ENCODE results near the gene AUTS2.

AUTS2 gene

DNA sequence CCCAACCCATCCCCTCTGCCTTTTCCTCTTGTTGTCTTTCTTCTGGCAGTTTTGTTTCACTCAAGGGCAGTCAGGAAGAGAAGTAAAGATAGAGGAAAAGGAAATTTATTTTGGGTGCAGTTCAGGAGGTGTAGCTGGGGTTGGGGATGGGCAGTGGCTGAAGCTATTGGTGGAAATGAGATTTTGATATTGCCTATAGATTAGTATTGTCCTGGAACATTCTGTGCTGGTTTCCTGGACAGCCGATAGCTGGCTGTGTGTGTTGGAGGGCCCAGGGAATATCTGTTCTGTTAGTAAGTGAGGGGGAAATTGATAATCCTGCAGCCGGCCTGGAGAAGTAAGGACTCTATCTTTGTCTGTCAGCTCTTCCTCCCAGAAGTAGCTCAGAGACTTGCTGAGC is 107.8 kb downstream of the AUTS2 start:
- no peak overlapping the region for H3K27ac ChIP-seq (ENCODE audit: low read depth, low read length)
- H3K27me3 ChIP-seq (ENCODE audit: control insufficient read depth in 5 of 5, insufficient read depth in 4 of 5, low read length in 5 of 5): no peaks in the 10 kb centered on the region
- peaks cover 0 to 14% (median 3%) of the 10 kb centered on the region in 5 donors for H3K4me1 ChIP-seq (ENCODE audit: control insufficient read depth in 5 of 5, insufficient read depth in 5 of 5, low read length in 5 of 5)
- H3K9me3 ChIP-seq (ENCODE audit: control insufficient read depth in 5 of 5, low read length in 5 of 5): no peaks in the 10 kb centered on the region
- no peaks in the 10 kb centered on the region for H3K36me3 ChIP-seq (ENCODE audit: control insufficient read depth in 5 of 5, insufficient read depth in 5 of 5, low read length in 5 of 5)
- no peak overlapping the region for H3K9ac ChIP-seq (ENCODE audit: low read length in 5 of 5)
- H3K4me3 ChIP-seq (ENCODE audit: low read depth in 1 of 5, low read length in 5 of 5): no peak overlapping the region

DNA sequence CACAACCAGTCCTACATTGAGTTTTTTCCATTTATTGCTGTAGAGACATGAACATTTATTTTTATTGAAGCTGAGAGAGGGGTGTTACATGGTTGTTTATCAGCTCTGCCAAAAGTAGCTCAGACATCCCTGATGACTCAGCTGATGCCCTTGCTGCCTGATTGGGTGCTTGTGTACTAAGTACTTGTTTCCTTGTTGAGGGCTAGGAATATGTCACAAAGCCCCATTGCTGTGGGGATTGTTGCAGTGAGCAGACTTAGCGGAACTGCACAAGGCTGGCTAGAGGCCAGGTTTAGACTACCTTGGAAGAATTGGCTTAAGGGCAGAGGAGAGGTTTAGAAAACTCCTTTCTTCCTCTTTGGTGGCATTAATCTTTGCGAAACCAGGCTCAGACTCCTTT is 110.6 kb downstream of the AUTS2 start:
- Histone ChIP-seq H3K9me3 (ENCODE audit: control insufficient read depth in 5 of 5, low read length in 5 of 5) (no peaks in the 10 kb centered on the region), H3K4me3 (ENCODE audit: low read depth in 1 of 5, low read length in 5 of 5) (no peak overlapping the region), H3K4me1 (ENCODE audit: control insufficient read depth in 5 of 5, insufficient read depth in 5 of 5, low read length in 5 of 5) (peaks cover 0 to 6% (median 1%) of the 10 kb centered on the region in 5 donors)

DNA sequence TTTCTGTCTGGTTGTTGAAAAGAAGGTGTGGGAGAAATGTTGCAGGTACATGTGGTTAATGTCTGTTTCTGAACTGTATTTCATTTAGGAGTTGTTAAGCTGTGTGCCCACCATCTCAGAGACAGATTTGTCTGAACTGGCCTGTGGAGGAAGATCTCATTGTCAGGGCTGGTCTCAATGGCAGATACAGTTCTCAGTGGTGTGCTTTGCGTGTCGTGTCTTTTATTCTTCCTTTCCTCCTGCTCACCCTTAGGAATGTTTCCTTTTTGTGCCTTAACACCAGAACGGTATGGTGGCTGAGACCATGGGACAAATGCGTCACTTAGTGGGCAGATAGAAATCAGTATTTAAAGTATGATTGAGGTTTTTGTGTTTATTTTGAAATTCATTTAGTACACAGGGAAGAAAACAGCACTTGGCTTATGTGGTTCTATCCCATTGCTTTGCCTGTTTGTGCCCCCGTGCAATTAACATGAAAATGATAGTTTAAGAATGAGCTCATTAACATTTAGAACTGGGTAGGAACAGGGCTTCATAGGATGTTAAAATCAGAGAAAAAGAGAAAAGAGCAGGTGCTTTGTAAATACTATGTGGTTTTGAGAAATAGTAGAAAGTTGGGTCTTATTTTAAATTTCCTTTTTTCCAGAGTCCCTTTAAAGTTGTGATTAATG is 112.6 kb downstream of the AUTS2 start:
- H3K9me3 ChIP-seq (ENCODE audit: control insufficient read depth in 5 of 5, low read length in 5 of 5): no peaks in the 10 kb centered on the region
- no peaks in the 10 kb centered on the region for H3K27me3 ChIP-seq (ENCODE audit: control insufficient read depth in 5 of 5, insufficient read depth in 4 of 5, low read length in 5 of 5)
- peaks cover 0 to 6% (median 2%) of the 10 kb centered on the region in 5 donors for H3K4me1 ChIP-seq (ENCODE audit: control insufficient read depth in 5 of 5, insufficient read depth in 5 of 5, low read length in 5 of 5)
- no peaks in the 10 kb centered on the region for H3K36me3 ChIP-seq (ENCODE audit: control insufficient read depth in 5 of 5, insufficient read depth in 5 of 5, low read length in 5 of 5)
- H3K4me3 ChIP-seq (ENCODE audit: low read depth in 1 of 5, low read length in 5 of 5): no peak overlapping the region
- H3K27ac ChIP-seq (ENCODE audit: low read depth, low read length): no peak overlapping the region
- H3K9ac ChIP-seq (ENCODE audit: low read length in 5 of 5): no peak overlapping the region

More for the DNA sequence above, 110.6 kb downstream of the AUTS2 start:
- H3K36me3 ChIP-seq (ENCODE audit: control insufficient read depth in 5 of 5, insufficient read depth in 5 of 5, low read length in 5 of 5): no peaks in the 10 kb centered on the region
- no peak overlapping the region for H3K9ac ChIP-seq (ENCODE audit: low read length in 5 of 5)
- H3K27me3 ChIP-seq (ENCODE audit: control insufficient read depth in 5 of 5, insufficient read depth in 4 of 5, low read length in 5 of 5): no peaks in the 10 kb centered on the region
- H3K27ac ChIP-seq (ENCODE audit: low read depth, low read length): no peak overlapping the region

- H3K27me3 ChIP-seq (ENCODE audit: control insufficient read depth in 5 of 5, insufficient read depth in 4 of 5, low read length in 5 of 5): no peaks in the 10 kb centered on the region
- no peaks in the 10 kb centered on the region for H3K36me3 ChIP-seq (ENCODE audit: control insufficient read depth in 5 of 5, insufficient read depth in 5 of 5, low read length in 5 of 5)
- H3K4me1 ChIP-seq (ENCODE audit: control insufficient read depth in 5 of 5, insufficient read depth in 5 of 5, low read length in 5 of 5): peaks cover 0 to 3% (median 0%) of the 10 kb centered on the region in 5 donors
- no peak overlapping the region for H3K9ac ChIP-seq (ENCODE audit: low read length in 5 of 5)
- no peaks in the 10 kb centered on the region for H3K9me3 ChIP-seq (ENCODE audit: control insufficient read depth in 5 of 5, low read length in 5 of 5)
- H3K27ac ChIP-seq (ENCODE audit: low read depth, low read length): no peak overlapping the region
- no peak overlapping the region for H3K4me3 ChIP-seq (ENCODE audit: low read depth in 1 of 5, low read length in 5 of 5)
Observed at GRCh38 chr7:69714886-69715576, 116.8 kb downstream of the AUTS2 start.

- H3K27me3 ChIP-seq (ENCODE audit: control insufficient read depth in 5 of 5, insufficient read depth in 4 of 5, low read length in 5 of 5): no peaks in the 10 kb centered on the region
- no peaks in the 10 kb centered on the region for H3K36me3 ChIP-seq (ENCODE audit: control insufficient read depth in 5 of 5, insufficient read depth in 5 of 5, low read length in 5 of 5)
- H3K9ac ChIP-seq (ENCODE audit: low read length in 5 of 5): no peak overlapping the region
- H3K9me3 ChIP-seq (ENCODE audit: control insufficient read depth in 5 of 5, low read length in 5 of 5): no peaks in the 10 kb centered on the region
- H3K4me3 ChIP-seq (ENCODE audit: low read depth in 1 of 5, low read length in 5 of 5): no peak overlapping the region
- H3K27ac ChIP-seq (ENCODE audit: low read depth, low read length): no peak overlapping the region
- peaks cover 0 to 7% (median 2%) of the 10 kb centered on the region in 5 donors for H3K4me1 ChIP-seq (ENCODE audit: control insufficient read depth in 5 of 5, insufficient read depth in 5 of 5, low read length in 5 of 5)
Observed at GRCh38 chr7:69717221-69717620, 118.9 kb downstream of the AUTS2 start.

DNA sequence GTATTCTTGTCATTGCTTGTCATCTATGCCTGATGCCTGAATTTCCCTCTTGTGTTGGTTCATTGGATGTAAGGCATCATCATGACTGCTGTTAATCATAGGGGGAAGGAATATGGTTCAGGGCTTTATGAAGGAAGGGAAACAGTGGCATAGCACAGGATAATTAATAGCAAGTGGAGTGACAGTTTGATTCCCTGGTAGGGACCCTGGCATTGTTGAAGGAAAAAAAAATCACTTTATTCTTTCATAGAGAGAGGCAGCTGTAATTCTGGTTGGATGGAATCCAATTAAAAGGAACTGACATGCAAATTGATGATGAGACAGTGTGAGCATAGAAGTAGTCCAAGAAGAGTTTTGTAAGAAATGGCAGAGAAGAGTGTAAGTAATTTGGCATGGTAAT is 121.4 kb downstream of the AUTS2 start:
- Histone ChIP-seq H3K27me3 (ENCODE audit: control insufficient read depth in 5 of 5, insufficient read depth in 4 of 5, low read length in 5 of 5) (no peaks in the 10 kb centered on the region), H3K9me3 (ENCODE audit: control insufficient read depth in 5 of 5, low read length in 5 of 5) (no peaks in the 10 kb centered on the region), H3K9ac (ENCODE audit: low read length in 5 of 5) (no peak overlapping the region), H3K4me3 (ENCODE audit: low read depth in 1 of 5, low read length in 5 of 5) (no peak overlapping the region), H3K27ac (ENCODE audit: low read depth, low read length) (no peak overlapping the region), H3K36me3 (ENCODE audit: control insufficient read depth in 5 of 5, insufficient read depth in 5 of 5, low read length in 5 of 5) (no peaks in the 10 kb centered on the region), H3K4me1 (ENCODE audit: control insufficient read depth in 5 of 5, insufficient read depth in 5 of 5, low read length in 5 of 5) (peaks cover 2 to 9% (median 7%) of the 10 kb centered on the region in 5 donors)

DNA sequence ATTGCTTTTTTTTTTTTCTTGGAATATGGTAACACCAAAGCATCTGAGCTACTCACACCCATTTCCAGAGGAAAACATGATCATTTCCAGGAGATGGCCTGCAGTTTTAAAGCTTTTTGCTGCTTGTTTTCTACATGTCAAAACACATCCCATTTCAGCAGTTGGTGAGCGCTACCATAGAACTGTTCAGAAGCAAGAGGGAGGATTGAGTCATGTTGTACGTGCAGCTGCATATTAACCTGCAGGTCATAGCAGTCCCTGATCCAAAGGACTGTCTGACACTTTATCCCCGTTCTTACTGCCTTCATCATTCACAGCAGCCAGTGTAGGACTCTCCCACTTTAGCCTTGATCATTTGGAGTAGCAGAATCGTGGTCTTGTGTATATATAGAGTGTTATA is 124.6 kb downstream of the AUTS2 start:
- Histone ChIP-seq H3K4me1 (ENCODE audit: control insufficient read depth in 5 of 5, insufficient read depth in 5 of 5, low read length in 5 of 5) (peaks cover 0 to 9% (median 6%) of the 10 kb centered on the region in 5 donors), H3K4me3 (ENCODE audit: low read depth in 1 of 5, low read length in 5 of 5) (no peak overlapping the region), H3K27me3 (ENCODE audit: control insufficient read depth in 5 of 5, insufficient read depth in 4 of 5, low read length in 5 of 5) (no peaks in the 10 kb centered on the region), H3K36me3 (ENCODE audit: control insufficient read depth in 5 of 5, insufficient read depth in 5 of 5, low read length in 5 of 5) (no peaks in the 10 kb centered on the region), H3K27ac (ENCODE audit: low read depth, low read length) (no peak overlapping the region), H3K9ac (ENCODE audit: low read length in 5 of 5) (no peak overlapping the region), H3K9me3 (ENCODE audit: control insufficient read depth in 5 of 5, low read length in 5 of 5) (peaks cover 0 to 4% (median 0%) of the 10 kb centered on the region in 5 donors)

- Histone ChIP-seq H3K27me3 (ENCODE audit: control insufficient read depth in 5 of 5, insufficient read depth in 4 of 5, low read length in 5 of 5) (no peaks in the 10 kb centered on the region), H3K36me3 (ENCODE audit: control insufficient read depth in 5 of 5, insufficient read depth in 5 of 5, low read length in 5 of 5) (no peaks in the 10 kb centered on the region), H3K27ac (ENCODE audit: low read depth, low read length) (no peak overlapping the region), H3K9ac (ENCODE audit: low read length in 5 of 5) (no peak overlapping the region), H3K9me3 (ENCODE audit: control insufficient read depth in 5 of 5, low read length in 5 of 5) (peaks cover 0 to 4% (median 0%) of the 10 kb centered on the region in 5 donors), H3K4me3 (ENCODE audit: low read depth in 1 of 5, low read length in 5 of 5) (no peak overlapping the region), H3K4me1 (ENCODE audit: control insufficient read depth in 5 of 5, insufficient read depth in 5 of 5, low read length in 5 of 5) (peaks cover 0 to 12% (median 6%) of the 10 kb centered on the region in 5 donors)
Observed at GRCh38 chr7:69723663-69724062, 125.4 kb downstream of the AUTS2 start.

DNA sequence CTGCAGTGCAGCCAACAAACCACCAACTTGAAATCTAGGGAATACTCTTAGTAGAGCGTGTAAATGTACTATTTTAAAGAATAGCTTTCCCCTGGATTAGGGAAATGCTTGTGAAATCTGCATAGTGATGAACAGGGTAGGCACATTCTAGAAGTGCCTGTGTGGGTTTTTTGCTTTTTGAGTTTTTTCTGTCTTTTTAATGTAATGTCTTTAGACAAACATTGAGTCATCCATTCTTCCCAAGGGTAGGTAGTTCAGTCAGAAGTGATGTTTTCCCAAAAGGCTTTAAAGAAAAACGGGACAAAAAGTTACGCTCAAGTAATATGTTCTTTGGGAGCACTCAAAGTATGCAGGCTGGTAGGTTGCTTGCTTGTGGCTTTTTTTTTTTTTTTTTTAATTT is 130.0 kb downstream of the AUTS2 start:
- Histone ChIP-seq H3K4me1 (ENCODE audit: control insufficient read depth in 5 of 5, insufficient read depth in 5 of 5, low read length in 5 of 5) (peaks cover 0 to 5% (median 2%) of the 10 kb centered on the region in 5 donors), H3K9me3 (ENCODE audit: control insufficient read depth in 5 of 5, low read length in 5 of 5) (peaks cover 0 to 4% (median 0%) of the 10 kb centered on the region in 5 donors), H3K27me3 (ENCODE audit: control insufficient read depth in 5 of 5, insufficient read depth in 4 of 5, low read length in 5 of 5) (no peaks in the 10 kb centered on the region), H3K36me3 (ENCODE audit: control insufficient read depth in 5 of 5, insufficient read depth in 5 of 5, low read length in 5 of 5) (no peaks in the 10 kb centered on the region), H3K4me3 (ENCODE audit: low read depth in 1 of 5, low read length in 5 of 5) (no peak overlapping the region), H3K9ac (ENCODE audit: low read length in 5 of 5) (no peak overlapping the region), H3K27ac (ENCODE audit: low read depth, low read length) (no peak overlapping the region)

GRCh38 chr7:69732203-69732602 is 133.9 kb downstream of the AUTS2 start:
- Histone ChIP-seq H3K36me3 (ENCODE audit: control insufficient read depth in 5 of 5, insufficient read depth in 5 of 5, low read length in 5 of 5) (no peaks in the 10 kb centered on the region), H3K4me1 (ENCODE audit: control insufficient read depth in 5 of 5, insufficient read depth in 5 of 5, low read length in 5 of 5) (peaks cover 0 to 5% (median 2%) of the 10 kb centered on the region in 5 donors), H3K4me3 (ENCODE audit: low read depth in 1 of 5, low read length in 5 of 5) (no peak overlapping the region), H3K9me3 (ENCODE audit: control insufficient read depth in 5 of 5, low read length in 5 of 5) (no peaks in the 10 kb centered on the region), H3K27ac (ENCODE audit: low read depth, low read length) (no peak overlapping the region), H3K27me3 (ENCODE audit: control insufficient read depth in 5 of 5, insufficient read depth in 4 of 5, low read length in 5 of 5) (no peaks in the 10 kb centered on the region), H3K9ac (ENCODE audit: low read length in 5 of 5) (no peak overlapping the region)
